H4 (cell line): Measurements from ENCODE around the gene NKTR. TPM values are rescaled to one million over a fixed set of nuclear protein-coding genes. Genes with fewer than 3 reads are reported as not detected.
"Not testable (repeated sequence)": the region's sequence is repeated elsewhere in the genome, so short reads cannot be mapped to it uniquely, and the experiment has no call there.

Source experiments
- DNase-seq: peaks from one replicate; pipeline ENCODE4 v3.0.0-alpha.2; 2015; ENCODE audit warnings: low spot score
- total RNA-seq: library from RNA; depleted of rRNA; stranded (reverse); fragments of >200 nt; shearing (Covaris generic); gene quantifications from 2 replicates; pipeline ENCODE4 v1.2.3, GENCODE V29; 2014

Gene NKTR
- total RNA-seq, 1 experiment from 2014 or later: 6.2 TPM

GRCh38 chr3:42595682-42596081, 4.8 kb upstream of the NKTR start:
- no peak for DNase-seq

GRCh38 chr3:42597098-42597497, 3.4 kb upstream of the NKTR start:
- DNase-seq: not testable (repeated sequence)

- DNase-seq: peak; percentile 41
These were observed 631 bp downstream of the NKTR start for GRCh38 chr3:42600958-42601675.

GRCh38 chr3:42601896-42602581, 1.6 kb downstream of the NKTR start:
- DNase-seq: no peak

- DNase-seq: no peak
These were observed 2.5 kb downstream of the NKTR start for GRCh38 chr3:42602961-42603360.

GRCh38 chr3:42605546-42606173, 5.2 kb downstream of the NKTR start:
- no peak for DNase-seq

GRCh38 chr3:42608581-42608980, 8.1 kb downstream of the NKTR start:
- DNase-seq: no peak

- no peak for DNase-seq
These were observed 10.5 kb downstream of the NKTR start for GRCh38 chr3:42610976-42611375.

- no peak for DNase-seq
These were observed 11.7 kb downstream of the NKTR start for GRCh38 chr3:42612217-42612616.

- DNase-seq: no peak
These were observed 12.4 kb downstream of the NKTR start for GRCh38 chr3:42612928-42613327.

- DNase-seq: no peak
These were observed 13.0 kb downstream of the NKTR start for GRCh38 chr3:42613462-42613861.

- DNase-seq: no peak
These were observed 31.1 kb downstream of the NKTR start for GRCh38 chr3:42631620-42632019.

- DNase-seq: no peak
These were observed 31.7 kb downstream of the NKTR start for GRCh38 chr3:42632146-42632545.

- DNase-seq: no peak
These were observed 33.1 kb downstream of the NKTR start for GRCh38 chr3:42633544-42633943.

- DNase-seq: no peak
These were observed 34.6 kb downstream of the NKTR start for GRCh38 chr3:42635111-42635510.

- DNase-seq: no peak
These were observed 36.5 kb downstream of the NKTR start for GRCh38 chr3:42637001-42637400.

GRCh38 chr3:42638339-42638842, 37.9 kb downstream of the NKTR start:
- no peak for DNase-seq

GRCh38 chr3:42639192-42639591, 38.7 kb downstream of the NKTR start:
- no peak for DNase-seq

GRCh38 chr3:42640129-42640528, 39.6 kb downstream of the NKTR start:
- DNase-seq: no peak

GRCh38 chr3:42640771-42641370, 40.4 kb downstream of the NKTR start:
- no peak for DNase-seq

GRCh38 chr3:42647821-42648459, 47.5 kb downstream of the NKTR start:
- DNase-seq: no peak

- no peak for DNase-seq
These were observed 48.5 kb downstream of the NKTR start for GRCh38 chr3:42649006-42649405.
